IMR-90 (cell line): Measurements from ENCODE around the gene ABHD12. TPM values are rescaled to one million over a fixed set of nuclear protein-coding genes. Genes with fewer than 3 reads are reported as not detected.

Source experiments
- ATAC-seq: fragments of 200-7000 bp; cut with Tn5 transposase; 2 replicates; pipeline ENCODE4 v1.9.1; 2020; ENCODE audit warnings: low read depth, mild to moderate bottlenecking, moderate library complexity
- BruUV-seq: library from RNA; stranded (reverse); fragments of 400-500 nt; replicated peaks from 2 replicates; lab custom pipeline; 2021; lab: Mats Ljungman, UMichigan
- CTCF ChIA-PET: fragments of 300-600 bp; formaldehyde crosslinking; extraction: SDS; loops from one replicate; lab custom pipeline; 2021; ENCODE audit warnings: antibody characterized with exemption; lab: Yijun Ruan, JAX
- POLR2A ChIA-PET: fragments of 300-600 bp; sonication (Branson Sonifier 250); formaldehyde crosslinking; loops from one replicate; lab custom pipeline; 2022; ENCODE audit warnings: antibody characterized with exemption; ENCODE audit not compliant: unreplicated experiment; lab: Charles Lee
- DNase-seq: peaks from one replicate; pipeline ENCODE4 v3.0.0; 2013
- H2AFZ ChIP-seq: replicated peaks from 2 replicates; pipeline ENCODE3; 2013; ENCODE audit warnings: low read length, mild to moderate bottlenecking; ENCODE audit not compliant: poor library complexity
- H2AK5ac ChIP-seq: 2 replicates; pipeline ENCODE4 v1.6.1; 2013; ENCODE audit warnings: low read depth, low read length, inconsistent platforms
- H2AK9ac ChIP-seq: replicated peaks from 2 replicates; pipeline ENCODE3; 2013; ENCODE audit warnings: mild to moderate bottlenecking, low read depth, low read length, moderate library complexity; ENCODE audit not compliant: poor library complexity
- H2BK120ac ChIP-seq: 2 replicates; pipeline ENCODE4 v1.6.1; 2013; ENCODE audit warnings: low read depth, low read length, inconsistent platforms
- H2BK15ac ChIP-seq: 3 replicates; pipeline ENCODE4 v1.6.1; 2013; ENCODE audit warnings: low read depth, low read length, inconsistent platforms
- H2BK20ac ChIP-seq: 2 replicates; pipeline ENCODE4 v1.6.1; 2013; ENCODE audit warnings: low read depth, mild to moderate bottlenecking, inconsistent platforms, low read length, moderate library complexity
- H2BK5ac ChIP-seq: 2 replicates; pipeline ENCODE4 v1.6.1; 2013; ENCODE audit warnings: mild to moderate bottlenecking, low read depth, low read length, inconsistent platforms; ENCODE audit not compliant: poor library complexity, severe bottlenecking
- H3K14ac ChIP-seq: replicated peaks from 2 replicates; pipeline ENCODE4 v1.6.1; 2013; ENCODE audit warnings: low read depth, low read length, inconsistent platforms
- H3K18ac ChIP-seq: 2 replicates; pipeline ENCODE4 v1.6.1; 2013; ENCODE audit warnings: low read depth, low read length, control low read depth
- H3K23ac ChIP-seq: 2 replicates; pipeline ENCODE4 v1.6.1; 2013; ENCODE audit warnings: low read depth, low read length, inconsistent platforms
- H3K27ac ChIP-seq: 2 replicates; pipeline ENCODE4 v1.5.1; 2013; ENCODE audit warnings: mild to moderate bottlenecking, control low read depth, low read length; ENCODE audit not compliant: insufficient read depth
- H3K27me3 ChIP-seq: 2 replicates; pipeline ENCODE4 v1.6.1; 2013; ENCODE audit warnings: low read length; ENCODE audit not compliant: control insufficient read depth, insufficient read depth
- H3K36me3 ChIP-seq: 2 replicates; pipeline ENCODE4 v1.6.1; 2013; ENCODE audit warnings: low read length, mixed read lengths; ENCODE audit not compliant: control insufficient read depth, insufficient read depth
- H3K4ac ChIP-seq: 2 replicates; pipeline ENCODE4 v1.6.1; 2013; ENCODE audit warnings: low read depth, low read length, inconsistent platforms
- H3K4me1 ChIP-seq: 2 replicates; pipeline ENCODE4 v1.6.1; 2013; ENCODE audit warnings: low read length, mixed read lengths; ENCODE audit not compliant: control insufficient read depth, insufficient read depth
- H3K4me2 ChIP-seq: 2 replicates; pipeline ENCODE4 v1.6.1; 2013; ENCODE audit warnings: low read depth, mild to moderate bottlenecking, control low read depth, low read length, moderate library complexity
- H3K4me3 ChIP-seq: 2 replicates; pipeline ENCODE4 v1.5.1; 2013; ENCODE audit warnings: low read depth, mild to moderate bottlenecking, control low read depth, low read length, moderate library complexity; ENCODE audit not compliant: insufficient read depth
- H3K56ac ChIP-seq: 2 replicates; pipeline ENCODE4 v1.6.1; 2013; ENCODE audit warnings: low read length, inconsistent platforms; ENCODE audit not compliant: insufficient read depth; ENCODE audit errors: extremely low read depth
- H3K79me1 ChIP-seq, 2 experiments: 2 replicates each; pipeline ENCODE4 v1.6.1; 2013; ENCODE audit warnings: low read length in 2 of 2, inconsistent platforms in 1 of 2, low read depth in 1 of 2
- H3K9ac ChIP-seq: 2 replicates; pipeline ENCODE4 v1.6.1; 2013; ENCODE audit warnings: low read depth, low read length, control low read depth
- H3K9me1 ChIP-seq: 2 replicates; pipeline ENCODE4 v1.6.1; 2013; ENCODE audit warnings: low read length, inconsistent platforms; ENCODE audit not compliant: insufficient read depth
- H3K9me3 ChIP-seq: 2 replicates; pipeline ENCODE4 v1.6.1; 2013; ENCODE audit warnings: low read length; ENCODE audit not compliant: control insufficient read depth, insufficient read depth
- H4K20me1 ChIP-seq: 2 replicates; pipeline ENCODE4 v1.6.1; 2013; ENCODE audit warnings: low read length, inconsistent platforms; ENCODE audit not compliant: insufficient read depth
- H4K5ac ChIP-seq: 2 replicates; pipeline ENCODE4 v1.6.1; 2013; ENCODE audit warnings: mild to moderate bottlenecking, low read depth, low read length, control low read depth
- H4K8ac ChIP-seq, 2 experiments: 2 replicates each; pipeline ENCODE4 v1.6.1; 2013; ENCODE audit warnings: low read depth in 2 of 2, low read length in 2 of 2, control low read depth in 1 of 2, inconsistent platforms in 1 of 2
- H4K91ac ChIP-seq: 2 replicates; pipeline ENCODE4 v1.6.1; 2013; ENCODE audit warnings: low read depth, low read length, inconsistent platforms; ENCODE audit not compliant: insufficient read depth
- BHLHE40 ChIP-seq: fragments of 150-350 bp; IDR thresholded peaks from 2 replicates; pipeline ENCODE4 v1.6.1; 2016; ENCODE audit warnings: mild to moderate bottlenecking, low read depth, low read length
- CEBPB ChIP-seq: IDR thresholded peaks from 2 replicates; pipeline ENCODE4 v1.6.1; 2012; ENCODE audit warnings: low read depth, low read length, improper control_type of control experiment
- CHD1 ChIP-seq: IDR thresholded peaks from 2 replicates; pipeline ENCODE4 v1.6.1; 2012; ENCODE audit warnings: low read depth, low read length, improper control_type of control experiment
- CTCF ChIP-seq: conservative IDR thresholded peaks from 2 replicates; pipeline ENCODE4 v1.5.1; 2012; ENCODE audit warnings: mild to moderate bottlenecking, low read depth, low read length, improper control_type of control experiment
- ELK1 ChIP-seq: fragments of 150-350 bp; IDR thresholded peaks from 2 replicates; pipeline ENCODE4 v1.6.1; 2016; ENCODE audit warnings: low read depth, mild to moderate bottlenecking, low read length, moderate library complexity, borderline replicate concordance
- FOS ChIP-seq: fragments of 150-350 bp; IDR thresholded peaks from 2 replicates; pipeline ENCODE4 v1.6.1; 2016; ENCODE audit warnings: low read depth, low read length
- MAFK ChIP-seq: IDR thresholded peaks from 2 replicates; pipeline ENCODE4 v1.6.1; 2012; ENCODE audit warnings: low read depth, low read length, improper control_type of control experiment
- MAZ ChIP-seq: IDR thresholded peaks from 2 replicates; pipeline ENCODE4 v1.6.1; 2012; ENCODE audit warnings: low read depth, mild to moderate bottlenecking, low read length, improper control_type of control experiment, moderate library complexity, borderline replicate concordance
- MXI1 ChIP-seq: IDR thresholded peaks from 2 replicates; pipeline ENCODE4 v1.6.1; 2012; ENCODE audit warnings: low read depth, mild to moderate bottlenecking, low read length, moderate library complexity, borderline replicate concordance
- NFE2L2 ChIP-seq: fragments of 150-350 bp; IDR thresholded peaks from 2 replicates; pipeline ENCODE4 v1.6.1; 2016; ENCODE audit warnings: low read depth, mild to moderate bottlenecking, low read length
- POLR2A ChIP-seq: IDR thresholded peaks from 2 replicates; pipeline ENCODE4 v1.6.1; 2012; ENCODE audit warnings: mild to moderate bottlenecking, low read depth, low read length
- RAD21 ChIP-seq: IDR thresholded peaks from 2 replicates; pipeline ENCODE4 v1.6.1; 2012; ENCODE audit warnings: low read length, improper control_type of control experiment
- RCOR1 ChIP-seq: IDR thresholded peaks from 2 replicates; pipeline ENCODE4 v1.6.1; 2012; ENCODE audit warnings: mild to moderate bottlenecking, low read length, improper control_type of control experiment; ENCODE audit not compliant: insufficient replicate concordance
- RFX5 ChIP-seq: IDR thresholded peaks from 2 replicates; pipeline ENCODE4 v1.8.0; 2012; ENCODE audit warnings: low read depth, mild to moderate bottlenecking, low read length, moderate library complexity
- SMC3 ChIP-seq: fragments of 150-350 bp; IDR thresholded peaks from 2 replicates; pipeline ENCODE4 v1.6.1; 2016; ENCODE audit warnings: low read depth, mild to moderate bottlenecking, antibody characterized with exemption, low read length, moderate library complexity
- WGBS, 2 experiments: methylation state at CpG; one replicate each; pipeline versions ENCODE4 v1.1.5 to v1.1.7; 2013; ENCODE audit warnings: missing lambda C conversion rate in 2 of 2; ENCODE audit not compliant: insufficient read length in 1 of 2; ENCODE audit errors: extremely low coverage in 2 of 2; 5-methylcytosine and 5-hydroxymethylcytosine counted together
- dilution Hi-C: fragments of 300-500 bp; cut with HindIII; formaldehyde crosslinking; loops from one replicate; pipeline ENCODE4 v1.14.3; 2018; ENCODE audit warnings: low sequenced_read_pairs; ENCODE audit not compliant: unreplicated experiment
- in situ Hi-C: fragments of 300-500 bp; cut with MboI; formaldehyde crosslinking; loops from 3 replicates; pipeline ENCODE4 v1.14.3; 2019; ENCODE audit warnings: low sequenced_read_pairs, inconsistent platforms, mixed read lengths
- intact Hi-C: fragments of 100-400 bp; cut with micrococcal nuclease; formaldehyde crosslinking; loops from 2 replicates; pipeline ENCODE4 v1.10.0; 2022
- polyA plus RNA-seq, 3 experiments: library from polyadenylated mRNA; depleted of rRNA; stranded (reverse); fragments of >200 nt; gene quantifications; 2 replicates each; pipeline ENCODE4 v1.2.3, GENCODE V29; 2012; ENCODE audit warnings: low replicate concordance in 1 of 3
- total RNA-seq: library from RNA; depleted of rRNA; stranded (reverse); fragments of >200 nt; gene quantifications from 2 replicates; pipeline ENCODE4 v1.2.3, GENCODE V29; 2012

Gene ABHD12
- total and polyA plus RNA-seq, 2 of the 4 experiments (the other 2 are of a cell fraction), result 80.7 to 108 TPM

GRCh38 chr20:25364879-25365699 lies 25.5 kb downstream of the ABHD12 start:
- no TSS peak for BruUV-seq
- no peak overlapping the region for H3K27ac ChIP-seq
- H3K4me2 ChIP-seq, result no peak overlapping the region
- H4K5ac ChIP-seq, result no peak overlapping the region
- no peak overlapping the region for H2BK5ac ChIP-seq
- no peak for ATAC-seq
- H3K23ac ChIP-seq, result no peak overlapping the region
- H3K4ac ChIP-seq, result 0 out of 2 replicates have a peak overlapping the region, but pooled peaks have one; percentile 15
- no peak overlapping the region for H2AK9ac ChIP-seq
- no peak overlapping the region for H2BK20ac ChIP-seq
- no peaks in the 10 kb centered on the region; the same call in 1 of the 2 replicates for H4K20me1 ChIP-seq
- no peak overlapping the region; the same call in 1 of the 2 replicates for H3K18ac ChIP-seq
- no CpG with 5 or more reads among the region's 2 CpGs for WGBS, 2 experiments
- no peaks in the 10 kb centered on the region for H3K36me3 ChIP-seq
- H3K56ac ChIP-seq, result no peak overlapping the region
- H3K9me1 ChIP-seq, result peaks cover 6% of the 10 kb centered on the region
- CTCF ChIA-PET, result interaction anchor here (0.7 to 1.5 kb wide), 3 partner anchors 9 to 63 kb away, joined by 3 read pairs; no protein-coding TSS in a partner anchor
- no peak overlapping the region for H2BK120ac ChIP-seq
- H3K4me1 ChIP-seq, result peaks cover 18% of the 10 kb centered on the region
- no peak overlapping the region for H4K91ac ChIP-seq
- H4K8ac ChIP-seq, result no peak overlapping the region
- no peak overlapping the region for H2AFZ ChIP-seq
- H3K4me3 ChIP-seq, result no peak overlapping the region
- H2AK5ac ChIP-seq, result no peak overlapping the region; the same call in 1 of the 2 replicates
- intact Hi-C loops (no loop called here), in situ Hi-C loops (loop anchor here (5.0 kb wide), 1 partner anchor 38 kb away; no protein-coding TSS in a partner anchor), dilution Hi-C loops (no loop called here)
- H3K14ac ChIP-seq, result no peak overlapping the region
- POLR2A ChIA-PET, result no interaction called here
- DNase-seq, result no peak
- no peak overlapping the region for H3K9ac ChIP-seq
- H3K27me3 ChIP-seq, result no peaks in the 10 kb centered on the region
- H2BK15ac ChIP-seq, result no peak overlapping the region
- peaks cover 27 to 66% of the 10 kb centered on the region in 2 experiments for H3K79me1 ChIP-seq
- peaks cover 8% of the 10 kb centered on the region; the same call in 1 of the 2 replicates for H3K9me3 ChIP-seq
- TF ChIP-seq MAFK (no peak), MAZ (no peak), CEBPB (no peak), FOS (no peak), RAD21 (no peak), ELK1 (no peak), MXI1 (no peak), SMC3 (no peak), POLR2A (no peak), RCOR1 (no peak), BHLHE40 (no peak), NFE2L2 (no peak), CHD1 (no peak), CTCF (no peak), RFX5 (no peak)
